Bronchial epithelial cell (primary cell): ENCODE data around the gene C1orf105. TPM values are rescaled to one million over a fixed set of nuclear protein-coding genes. Genes with fewer than 3 reads are reported as not detected.

Source experiments
- DNase-seq: peaks from one replicate; pipeline ENCODE4 v3.0.0-alpha.2; 2010; ENCODE audit warnings: low read depth
- FAIRE-seq: peaks from 2 replicates; lab custom pipeline; 2011; peaks lifted over from hg19 to GRCh38; lab: Jason Lieb, UNC
- H3K27me3 ChIP-seq: 2 replicates; pipeline ENCODE4 v1.5.1; 2011; ENCODE audit warnings: low read length; ENCODE audit not compliant: control insufficient read depth, insufficient read depth
- H3K36me3 ChIP-seq: 2 replicates; pipeline ENCODE4 v1.5.1; 2011; ENCODE audit warnings: low read length; ENCODE audit not compliant: control insufficient read depth, insufficient read depth
- H3K4me3 ChIP-seq: 2 replicates; pipeline ENCODE4 v1.5.1; 2011; ENCODE audit warnings: mild to moderate bottlenecking, low read depth, low read length, control low read depth
- CTCF ChIP-seq: IDR thresholded peaks from 2 replicates; pipeline ENCODE4 v1.5.1; 2011; ENCODE audit warnings: mild to moderate bottlenecking, moderate library complexity, low read length, control low read depth, inconsistent platforms; ENCODE audit not compliant: insufficient read depth, severe bottlenecking
- total RNA-seq: library from RNA; depleted of rRNA; stranded (reverse); fragments of >200 nt; gene quantifications from 2 replicates; pipeline ENCODE4 v1.2.1, GENCODE V29; 2014

The C1orf105 gene
- total RNA-seq, 1 donor from 2014 or later: not detected

- TF ChIP-seq CTCF: no peak
- no peaks in the 10 kb centered on the region for H3K27me3 ChIP-seq
- DNase-seq: no peak
- no peak for FAIRE-seq
- H3K4me3 ChIP-seq: no peak overlapping the region
- H3K36me3 ChIP-seq: no peaks in the 10 kb centered on the region
Observed at GRCh38 chr1:172517081-172517480, 96.6 kb downstream of the C1orf105 start.

DNA sequence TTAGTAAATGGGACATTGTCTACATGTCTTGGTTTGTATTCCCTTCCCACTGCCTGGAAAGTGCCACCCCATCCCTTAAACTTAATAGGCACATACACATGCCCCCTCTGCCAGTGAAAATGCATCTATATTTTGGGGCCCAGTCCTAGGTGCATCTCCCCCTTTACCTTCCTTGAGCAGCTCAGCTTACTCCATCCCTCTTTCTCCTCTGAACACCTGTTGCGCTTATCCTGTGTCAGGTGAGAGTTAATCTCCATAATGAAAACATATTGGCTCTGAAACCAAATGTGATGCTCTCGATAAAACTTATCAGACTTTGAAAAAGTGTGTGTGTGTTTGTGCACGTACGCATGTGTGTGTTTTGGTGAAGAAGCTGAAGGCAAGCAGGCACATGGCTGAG, 97.1 kb downstream of the C1orf105 start:
- FAIRE-seq (no peak), DNase-seq (no peak)
- no peak overlapping the region for H3K4me3 ChIP-seq
- no peaks in the 10 kb centered on the region for H3K27me3 ChIP-seq
- no peaks in the 10 kb centered on the region for H3K36me3 ChIP-seq
- TF ChIP-seq CTCF: no peak

Other genes with a start within 250 kb of the C1orf105 start
- 16.8 and 16.9 TPM in 2 replicates for gene PIGC, start 23.4 kb downstream of the C1orf105 start, total RNA-seq
- gene SUCO, start 112.5 kb downstream of the C1orf105 start, total RNA-seq: 11.3 and 12.4 TPM in 2 replicates
- gene FASLG, start 238.4 kb downstream of the C1orf105 start, total RNA-seq: not detected in 2 replicates